Measurements from ENCODE around the gene KBTBD12. TPM values are rescaled to one million over a fixed set of nuclear protein-coding genes. Genes with fewer than 3 reads are reported as not detected.
A peak's percentile ranks its signal among the peaks of the same experiment; 100 is the strongest.

The KBTBD12 gene
- total RNA-seq, 1 experiment from 2014 or later = not detected

GRCh38 chr3:127949446-127950055, 34.5 kb downstream of the KBTBD12 start:
- ChIA-PET POLR2A (interaction anchor here (1.7 kb wide), 1 partner anchor 17 kb away, joined by 5 read pairs; no protein-coding TSS in a partner anchor), CTCF (interaction anchor here (0.6 to 1.1 kb wide), 6 partner anchors 12 to 314 kb away, joined by 3 to 4 read pairs (median 3); no protein-coding TSS in a partner anchor)
- no TSS peak for BruUV-seq (replicated peaks)
- H3K27ac Mint-ChIP-seq (ENCODE audit: low read depth, unreplicated experiment) = no peak overlapping the region
- intact Hi-C loops (cut with micrococcal nuclease) = no loop called here
- H3K4me1 Mint-ChIP-seq (ENCODE audit: insufficient read depth, unreplicated experiment) = no peaks in the 10 kb centered on the region
- TF ChIP-seq CTCF (IDR thresholded peaks at IDR 0.05; ENCODE audit: unreplicated experiment) = no peak
- DNase-seq (ENCODE audit: unreplicated experiment) = no peak
- no peaks in the 10 kb centered on the region for H3K27me3 Mint-ChIP-seq (ENCODE audit: insufficient read depth, unreplicated experiment)
- no peaks in the 10 kb centered on the region for H3K36me3 Mint-ChIP-seq (ENCODE audit: insufficient read depth, unreplicated experiment)
- H3K9me3 Mint-ChIP-seq (ENCODE audit: unreplicated experiment) = no peaks in the 10 kb centered on the region
- no peak overlapping the region for H3K4me3 Mint-ChIP-seq (ENCODE audit: unreplicated experiment)

GRCh38 chr3:127951276-127951675, 36.2 kb downstream of the KBTBD12 start:
- no peak overlapping the region for H3K27ac Mint-ChIP-seq (ENCODE audit: low read depth, unreplicated experiment)
- no peak overlapping the region for H3K4me3 Mint-ChIP-seq (ENCODE audit: unreplicated experiment)
- BruUV-seq (replicated peaks) = no TSS peak
- H3K4me1 Mint-ChIP-seq (ENCODE audit: insufficient read depth, unreplicated experiment) = no peaks in the 10 kb centered on the region
- no peaks in the 10 kb centered on the region for H3K27me3 Mint-ChIP-seq (ENCODE audit: insufficient read depth, unreplicated experiment)
- ChIA-PET CTCF (no interaction called here), POLR2A (no interaction called here)
- intact Hi-C loops (cut with micrococcal nuclease) = no loop called here
- TF ChIP-seq CTCF (IDR thresholded peaks at IDR 0.05; ENCODE audit: unreplicated experiment) = no peak
- H3K9me3 Mint-ChIP-seq (ENCODE audit: unreplicated experiment) = no peaks in the 10 kb centered on the region
- DNase-seq (ENCODE audit: unreplicated experiment) = peak; percentile 18
- H3K36me3 Mint-ChIP-seq (ENCODE audit: insufficient read depth, unreplicated experiment) = no peaks in the 10 kb centered on the region

- Mint-ChIP-seq H3K9me3 (ENCODE audit: unreplicated experiment) (no peaks in the 10 kb centered on the region), H3K27me3 (ENCODE audit: insufficient read depth, unreplicated experiment) (no peaks in the 10 kb centered on the region), H3K36me3 (ENCODE audit: insufficient read depth, unreplicated experiment) (no peaks in the 10 kb centered on the region), H3K4me3 (ENCODE audit: unreplicated experiment) (no peak overlapping the region), H3K4me1 (ENCODE audit: insufficient read depth, unreplicated experiment) (no peaks in the 10 kb centered on the region), H3K27ac (ENCODE audit: low read depth, unreplicated experiment) (no peak overlapping the region)
- no TSS peak for BruUV-seq (replicated peaks)
- intact Hi-C loops (cut with micrococcal nuclease) = no loop called here
- peak; percentile 44 for DNase-seq (ENCODE audit: unreplicated experiment)
- ChIA-PET CTCF (interaction anchor here (1.2 kb wide), 2 partner anchors 18 to 28 kb away, joined by 5 read pairs; no protein-coding TSS in a partner anchor), POLR2A (interaction anchor here (0.9 kb wide), 1 partner anchor 11 kb away, joined by 3 read pairs; no protein-coding TSS in a partner anchor)
- no peak for TF ChIP-seq CTCF (IDR thresholded peaks at IDR 0.05; ENCODE audit: unreplicated experiment)
Observed at GRCh38 chr3:127953091-127954035, 38.3 kb downstream of the KBTBD12 start.

DNA sequence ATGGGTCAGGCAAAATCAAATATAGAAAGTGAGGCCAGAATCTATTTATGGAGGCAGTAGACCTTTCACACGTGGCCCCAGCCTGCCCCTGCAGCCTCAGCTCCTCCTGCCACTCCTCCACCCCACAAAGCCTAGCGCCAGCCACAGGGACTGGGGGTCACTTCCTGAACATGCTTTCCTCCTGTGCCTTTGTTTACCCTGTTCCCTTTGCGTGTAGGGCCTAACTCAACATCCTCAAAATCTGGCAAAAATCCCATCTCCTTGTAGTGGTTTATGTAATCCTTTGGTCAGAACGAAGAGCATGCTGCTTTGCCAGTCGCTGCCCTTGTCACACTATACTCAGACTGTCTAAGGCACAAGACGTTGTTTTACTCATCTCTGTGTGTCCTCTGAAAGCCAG, 39.6 kb downstream of the KBTBD12 start:
- H3K27ac Mint-ChIP-seq (ENCODE audit: low read depth, unreplicated experiment) = no peak overlapping the region
- no peaks in the 10 kb centered on the region for H3K36me3 Mint-ChIP-seq (ENCODE audit: insufficient read depth, unreplicated experiment)
- no peak for DNase-seq (ENCODE audit: unreplicated experiment)
- BruUV-seq (replicated peaks) = no TSS peak
- H3K9me3 Mint-ChIP-seq (ENCODE audit: unreplicated experiment) = no peaks in the 10 kb centered on the region
- H3K4me1 Mint-ChIP-seq (ENCODE audit: insufficient read depth, unreplicated experiment) = no peaks in the 10 kb centered on the region
- POLR2A ChIA-PET = interaction anchor here (0.6 kb wide), 1 partner anchor 137 kb away, joined by 3 read pairs; no protein-coding TSS in a partner anchor
- no peaks in the 10 kb centered on the region for H3K27me3 Mint-ChIP-seq (ENCODE audit: insufficient read depth, unreplicated experiment)
- no peak overlapping the region for H3K4me3 Mint-ChIP-seq (ENCODE audit: unreplicated experiment)
- TF ChIP-seq CTCF (IDR thresholded peaks at IDR 0.05; ENCODE audit: unreplicated experiment) = no peak
- CTCF ChIA-PET = interaction anchor here (0.9 to 1.2 kb wide), 3 partner anchors 17 to 33 kb away, joined by 3 to 5 read pairs (median 5); no protein-coding TSS in a partner anchor
- intact Hi-C loops (cut with micrococcal nuclease) = no loop called here
